NCI-H1105 (cell line): ENCODE measurements around the gene EPGN.

ENCODE experiments used
- DNase-seq: peaks from one replicate; lab custom pipeline; 2025; lab: John Stamatoyannopoulos, UW

Gene EPGN, protein sequence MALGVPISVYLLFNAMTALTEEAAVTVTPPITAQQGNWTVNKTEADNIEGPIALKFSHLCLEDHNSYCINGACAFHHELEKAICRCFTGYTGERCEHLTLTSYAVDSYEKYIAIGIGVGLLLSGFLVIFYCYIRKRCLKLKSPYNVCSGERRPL

DNA sequence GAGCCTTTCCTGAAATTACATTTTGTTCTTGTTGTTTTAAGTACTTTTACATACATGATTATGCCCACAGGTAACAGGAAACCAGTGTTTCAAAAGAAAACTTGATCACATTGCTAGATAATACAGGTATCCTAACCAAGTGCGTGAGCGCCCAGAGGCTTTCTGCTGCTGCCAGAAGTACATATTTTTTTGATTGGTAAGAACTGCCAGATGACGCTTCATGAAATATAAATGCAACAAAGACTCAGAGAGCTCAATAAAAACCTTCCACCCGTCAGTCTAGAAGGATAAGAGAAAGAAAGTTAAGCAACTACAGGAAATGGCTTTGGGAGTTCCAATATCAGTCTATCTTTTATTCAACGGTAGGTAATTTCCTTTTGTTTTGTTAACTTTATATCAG, at the start of gene EPGN:
Gene EPGN, plus strand, starts transcription at position 256 of the 400 bp plus-strand sequence. Its CDS starts 64 bp downstream, at position 320.
- no peak for DNase-seq

DNA sequence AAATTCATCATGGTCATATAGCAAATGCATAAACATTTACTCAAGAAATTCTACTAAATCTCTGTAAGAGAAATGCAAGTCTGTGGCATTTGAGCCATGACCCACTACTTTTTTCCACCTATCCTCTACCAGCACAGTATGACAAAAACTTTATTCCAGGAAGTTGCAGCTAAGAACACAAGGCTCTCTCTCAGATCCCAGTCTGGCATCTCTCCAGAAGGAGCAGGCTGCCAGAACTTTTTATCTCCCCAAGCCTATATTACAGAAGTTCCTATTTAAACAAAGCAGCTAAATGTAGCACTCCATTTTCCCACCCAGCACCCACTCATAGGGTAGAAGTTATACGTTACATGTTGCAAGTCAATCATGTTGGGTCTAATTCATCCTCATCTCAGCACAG, 49.3 kb upstream of the EPGN start:
- DNase-seq: no peak

DNA sequence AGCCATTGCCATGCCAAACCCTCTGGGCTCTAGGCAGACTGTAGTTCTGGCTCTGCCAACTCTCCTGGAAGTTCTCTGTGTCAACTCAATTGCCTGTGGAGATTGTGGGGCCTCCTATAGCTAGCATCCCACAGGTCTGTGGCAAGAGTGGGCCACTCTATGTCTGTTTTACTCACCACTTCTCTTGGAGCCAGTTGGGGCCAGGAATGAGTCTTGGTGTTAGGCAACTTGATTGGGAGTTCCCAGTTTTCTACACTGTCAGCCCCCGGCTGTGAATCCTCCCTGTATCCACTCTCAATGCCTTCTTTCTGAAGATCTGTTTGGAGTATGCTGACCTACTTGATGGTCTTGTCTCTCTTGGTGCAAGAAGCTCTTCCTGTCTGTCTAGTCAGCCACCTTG, 48.2 kb upstream of the EPGN start:
- DNase-seq: no peak

DNA sequence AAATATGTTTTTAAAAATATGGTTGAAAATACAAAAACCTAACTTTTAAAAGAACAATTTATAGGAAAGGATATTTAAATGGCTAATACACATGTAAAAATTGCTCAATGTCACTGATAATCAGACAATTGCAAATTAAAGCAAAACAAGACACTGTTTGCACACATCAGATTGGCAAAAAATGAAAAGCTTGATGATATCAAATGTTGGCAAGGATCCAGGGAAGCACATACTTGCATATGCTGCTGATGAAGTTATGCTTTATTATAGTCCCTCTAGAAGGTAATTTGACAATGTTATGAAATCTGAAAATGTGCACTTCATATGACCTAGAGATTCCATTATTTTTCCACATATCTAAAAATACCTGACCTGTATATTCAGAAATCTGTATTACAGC, 45.7 kb upstream of the EPGN start:
- no peak for DNase-seq

DNA sequence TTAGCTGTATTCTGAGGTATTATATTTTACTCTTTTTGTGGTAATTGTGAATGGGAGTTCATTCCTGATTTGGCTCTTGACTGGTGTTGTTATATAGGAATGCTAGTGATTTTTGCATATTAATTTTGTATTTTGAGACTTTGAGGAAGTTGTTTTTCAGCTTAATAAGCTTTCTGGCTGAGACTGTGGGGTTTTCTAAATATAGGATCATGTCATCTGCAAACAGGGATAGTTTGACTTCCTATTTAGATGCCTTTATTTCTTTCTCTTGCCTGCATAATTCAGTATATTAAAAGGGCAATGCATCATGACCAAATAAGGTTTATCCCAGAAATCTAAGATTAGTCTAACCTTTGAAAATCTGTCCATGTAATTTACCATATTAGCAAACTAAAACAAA, 44.7 kb upstream of the EPGN start:
- DNase-seq: no peak

DNA sequence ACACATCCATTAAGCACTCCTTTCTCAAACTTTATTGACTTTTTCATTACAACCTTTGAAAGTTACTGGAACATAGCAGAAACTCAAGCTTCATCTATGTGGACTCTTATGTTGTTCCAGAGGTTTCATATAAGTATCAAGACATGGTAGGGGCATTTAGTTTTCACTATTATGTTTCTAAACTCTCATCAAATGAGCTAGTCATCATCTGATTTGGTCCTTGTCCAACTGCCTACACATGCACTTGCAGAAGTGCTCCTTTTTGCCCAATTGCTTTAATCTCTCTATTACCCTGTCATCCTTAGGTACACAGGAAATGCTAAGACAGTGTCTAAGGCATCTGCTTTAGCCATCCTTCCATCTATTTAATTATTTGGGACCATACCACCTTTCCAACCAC, 42.2 kb upstream of the EPGN start:
- DNase-seq: no peak

DNA sequence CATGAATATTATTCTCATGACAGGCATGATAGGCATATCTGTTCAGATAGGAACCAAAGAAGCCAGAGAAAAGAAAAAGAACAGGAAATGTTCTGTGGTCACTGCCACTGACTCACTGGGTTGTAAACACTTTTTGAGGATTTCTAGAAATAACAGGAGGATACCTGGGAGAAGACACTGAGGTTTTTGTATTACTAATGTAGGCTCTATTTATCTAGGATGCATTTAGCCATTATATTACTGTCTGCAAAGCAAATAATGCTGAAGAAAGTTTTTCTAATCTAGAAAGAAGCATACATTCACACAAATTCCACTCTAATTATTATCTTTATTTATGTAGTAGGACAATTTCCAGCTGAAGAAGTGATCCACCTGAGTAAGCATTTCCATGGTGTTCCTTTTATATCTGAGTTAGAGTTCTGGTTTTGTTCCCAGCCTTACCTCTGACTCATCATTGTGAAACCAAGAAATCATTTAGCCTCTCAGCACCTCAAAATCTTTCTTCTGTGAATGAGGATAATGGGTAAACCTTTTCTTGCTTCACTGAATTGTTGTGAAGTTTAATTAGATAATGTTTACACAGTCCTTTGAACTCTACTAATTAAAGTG, 40.2 kb upstream of the EPGN start:
- no peak for DNase-seq

DNA sequence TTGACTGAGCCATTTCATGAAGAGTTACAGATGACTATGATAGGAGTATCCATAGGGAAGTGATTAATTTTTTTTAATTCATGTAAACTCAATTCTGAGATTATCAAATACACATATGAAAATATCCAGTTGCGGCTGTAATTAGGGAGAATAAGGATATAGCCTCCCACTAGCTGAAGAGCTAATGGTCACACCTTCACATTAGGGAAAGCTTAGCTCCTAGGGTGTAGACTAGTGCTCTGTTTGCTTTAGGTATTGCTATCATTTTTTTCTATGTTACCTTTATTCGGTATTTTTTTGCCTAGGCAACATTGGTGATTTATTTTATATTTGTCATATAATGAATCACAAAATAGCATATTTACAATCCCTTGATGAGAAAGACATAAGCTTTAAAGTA, 39.6 kb upstream of the EPGN start:
- no peak for DNase-seq

DNA sequence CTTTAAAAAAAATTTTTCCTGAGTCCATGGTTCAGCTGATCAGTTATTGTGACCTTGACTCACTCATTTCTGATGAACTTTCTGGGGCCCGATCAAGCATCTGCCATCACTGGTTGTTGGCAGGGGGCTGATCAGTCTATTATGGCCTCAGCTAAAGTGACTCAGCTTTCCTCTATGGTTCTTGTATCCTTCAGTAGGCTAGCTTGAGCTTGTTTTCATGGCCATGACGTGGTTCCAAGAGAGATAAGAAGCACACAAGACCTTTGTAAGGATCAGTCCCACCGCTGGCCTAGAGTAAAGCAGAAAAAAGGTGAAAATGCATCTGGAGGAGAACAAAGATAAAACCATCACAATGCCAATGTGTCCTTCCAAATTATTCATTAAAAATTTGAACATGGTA, 29.8 kb upstream of the EPGN start:
- DNase-seq: no peak

DNA sequence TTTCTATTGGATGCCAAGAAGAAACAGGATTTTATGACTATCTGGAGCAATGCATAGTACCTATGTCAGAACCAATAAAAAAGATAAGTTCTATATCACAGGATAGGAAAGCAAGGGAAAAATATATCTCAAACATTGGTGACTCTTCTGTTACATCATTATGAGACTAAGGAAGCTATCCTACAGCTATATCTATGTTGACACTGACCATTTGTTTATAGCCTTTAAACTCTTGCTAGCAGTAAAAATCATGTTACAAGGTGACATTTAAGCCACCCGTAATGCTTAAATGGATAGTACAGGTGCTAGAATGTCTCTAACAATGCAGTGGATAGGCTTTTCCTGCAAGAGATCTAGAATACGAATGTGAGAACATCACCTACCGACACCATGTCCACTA, 28.6 kb upstream of the EPGN start:
- DNase-seq: no peak

DNA sequence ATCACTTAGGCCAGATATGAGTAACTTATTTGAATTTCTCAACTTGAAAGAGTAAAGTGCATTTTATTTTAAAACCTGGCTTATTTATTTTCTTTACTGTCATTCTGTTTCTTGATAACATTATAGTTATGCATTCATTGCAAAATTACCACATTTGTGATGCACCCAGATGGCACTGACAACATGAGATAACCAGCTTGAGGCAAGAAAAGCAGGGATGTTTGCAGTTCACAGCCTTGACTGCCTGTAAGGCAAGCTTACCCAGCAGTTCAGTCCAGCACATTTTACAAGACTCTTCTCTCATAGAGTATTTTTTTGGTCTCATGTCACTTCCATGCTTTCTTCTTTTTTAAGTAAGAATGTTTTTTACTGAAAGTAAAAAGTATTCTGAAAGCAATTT, 25.3 kb upstream of the EPGN start:
- no peak for DNase-seq

DNA sequence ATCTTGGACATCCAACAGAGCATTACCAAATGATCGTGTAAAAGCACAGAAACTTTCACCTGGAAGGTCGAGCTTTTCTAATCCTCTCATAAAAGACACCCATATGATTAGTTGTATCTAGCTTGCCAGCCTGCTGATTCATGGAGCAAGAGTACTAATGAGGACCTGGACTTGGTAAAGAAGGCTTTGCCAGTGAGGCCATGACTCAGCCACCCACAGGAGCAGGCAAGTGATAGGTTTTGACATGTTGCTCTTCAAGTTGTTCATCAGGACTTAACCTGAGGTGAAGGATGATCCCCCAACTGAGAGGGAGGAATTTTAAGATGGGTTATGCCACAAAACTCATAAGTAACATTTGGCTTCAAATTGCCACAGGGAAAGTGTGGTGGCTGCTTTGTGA, 24.7 kb upstream of the EPGN start:
- DNase-seq: no peak

DNA sequence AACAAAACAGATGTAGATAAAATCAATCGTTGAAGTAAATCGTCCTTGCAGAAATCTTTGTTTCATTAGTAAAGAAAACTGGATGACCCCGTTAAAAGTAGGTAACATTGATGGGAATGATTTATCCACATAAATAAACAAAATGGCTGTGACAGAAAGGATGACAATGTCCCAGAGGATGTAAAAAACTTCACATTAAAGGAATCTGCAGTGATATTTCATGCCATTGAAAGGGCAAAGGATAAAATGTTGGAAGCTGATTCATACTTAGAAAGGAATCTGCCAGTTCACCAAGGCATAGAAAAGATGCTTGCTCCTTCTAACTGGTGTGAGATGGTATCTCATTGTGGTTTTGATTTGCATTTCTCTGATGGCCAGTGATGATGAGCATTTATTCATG, 24.2 kb upstream of the EPGN start:
- no peak for DNase-seq

DNA sequence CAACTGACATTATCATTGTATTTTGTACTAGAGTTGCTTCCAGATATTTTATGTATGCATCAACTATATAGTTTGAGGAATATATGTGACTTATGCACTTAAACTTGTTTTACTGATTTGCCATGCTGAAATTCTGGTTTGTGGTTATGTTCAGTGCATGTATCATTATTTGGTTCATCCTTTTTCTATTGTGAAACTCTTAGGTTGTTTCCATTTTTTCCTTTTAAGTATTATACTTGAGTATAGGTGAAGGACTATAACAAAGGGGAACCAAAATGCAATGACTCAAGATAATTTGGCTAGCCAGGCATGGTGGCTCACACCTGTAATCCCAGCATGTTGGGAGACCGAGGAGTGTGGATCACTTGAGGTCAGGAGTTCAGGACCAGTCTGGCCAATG, 21.1 kb upstream of the EPGN start:
- DNase-seq: no peak

DNA sequence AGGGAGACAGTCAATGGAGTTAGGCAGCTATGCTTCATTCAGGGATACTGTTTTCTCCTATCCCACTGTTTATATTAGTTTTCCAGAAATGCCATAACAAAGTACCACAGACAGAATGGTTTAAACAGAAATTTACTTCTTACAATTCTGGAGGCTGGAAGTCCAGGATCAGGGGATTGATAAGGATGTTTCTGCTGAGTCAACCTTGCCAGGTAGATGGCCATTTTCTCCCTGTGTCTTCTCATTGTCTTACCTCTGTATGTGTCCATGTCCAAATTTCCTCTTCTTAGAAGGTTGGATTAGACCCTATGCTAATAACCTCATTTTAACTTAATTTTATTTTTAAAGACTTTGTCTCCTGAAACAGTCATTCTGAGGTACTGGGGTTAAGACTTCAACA, 20.5 kb upstream of the EPGN start:
- no peak for DNase-seq

DNA sequence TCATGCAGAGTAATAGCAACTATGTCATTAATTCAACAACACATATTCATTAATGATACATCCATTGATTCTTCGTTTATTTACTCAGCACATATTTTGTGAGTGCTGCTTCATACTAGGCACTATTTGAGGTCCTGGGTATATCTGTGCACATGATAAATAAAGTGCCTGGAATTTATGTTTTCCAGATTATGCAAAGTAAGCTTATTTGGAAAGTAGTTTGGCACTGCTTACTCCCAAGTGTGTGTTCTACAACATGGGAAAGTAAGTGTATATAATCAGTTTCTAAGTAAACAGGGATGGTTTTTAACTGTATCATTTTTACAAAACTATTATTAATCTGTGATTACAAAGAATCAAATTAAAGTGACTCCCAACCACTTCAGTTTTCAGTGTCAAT, 16.8 kb upstream of the EPGN start:
- DNase-seq: no peak

DNA sequence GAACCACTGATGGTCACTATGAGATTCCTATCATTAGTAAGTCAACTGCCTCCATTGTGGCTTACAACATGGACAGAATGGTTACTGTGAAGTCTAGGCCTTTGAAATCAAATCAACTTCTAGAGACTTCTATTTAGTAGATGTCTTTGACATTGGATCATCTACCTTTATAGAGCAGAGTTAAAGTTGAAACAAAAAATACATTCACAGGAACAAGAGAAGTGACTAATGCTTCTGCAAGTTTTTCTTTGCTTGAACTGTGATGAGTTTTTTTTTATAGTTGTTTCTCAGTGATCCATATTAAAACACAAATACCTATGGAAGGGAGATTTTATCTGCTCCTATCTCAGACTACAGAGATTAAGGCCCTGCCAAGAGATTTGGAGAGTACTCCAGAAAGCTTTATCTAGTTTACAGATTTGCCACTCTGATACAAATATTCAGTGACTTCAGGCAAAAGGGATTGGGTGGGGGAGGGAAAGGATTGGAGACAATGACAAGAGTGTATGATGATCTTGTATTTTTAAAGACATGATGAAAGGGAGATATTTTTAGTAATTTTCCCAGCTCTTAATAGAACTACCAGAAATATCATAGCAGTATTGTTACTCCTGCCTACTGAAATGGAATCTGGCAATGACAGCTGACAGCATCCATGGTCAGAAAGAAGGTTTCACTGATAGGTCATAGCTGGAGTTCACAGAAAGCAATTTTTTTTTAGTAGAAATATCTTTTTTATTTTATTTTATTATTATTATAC, 16.0 kb upstream of the EPGN start:
- no peak for DNase-seq

DNA sequence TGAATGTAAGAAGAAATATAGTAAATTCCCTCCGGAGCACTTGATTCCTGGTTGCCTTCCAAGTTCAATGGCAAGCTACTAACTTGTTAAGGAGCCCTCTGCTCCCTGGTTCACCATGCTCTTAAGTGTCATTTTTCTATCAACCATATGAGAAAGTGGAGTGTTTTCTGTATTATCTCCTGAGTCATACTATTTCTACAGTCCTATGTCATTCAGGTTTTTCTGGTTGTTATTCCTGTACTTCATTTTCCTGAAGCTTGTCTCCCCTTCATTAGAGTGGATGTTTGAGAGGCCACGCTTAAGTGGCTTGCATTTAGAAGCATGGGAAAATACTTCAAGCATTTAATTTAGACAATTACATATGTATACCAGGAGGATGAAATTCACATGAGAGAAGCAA, 14.7 kb upstream of the EPGN start:
- no peak for DNase-seq

DNA sequence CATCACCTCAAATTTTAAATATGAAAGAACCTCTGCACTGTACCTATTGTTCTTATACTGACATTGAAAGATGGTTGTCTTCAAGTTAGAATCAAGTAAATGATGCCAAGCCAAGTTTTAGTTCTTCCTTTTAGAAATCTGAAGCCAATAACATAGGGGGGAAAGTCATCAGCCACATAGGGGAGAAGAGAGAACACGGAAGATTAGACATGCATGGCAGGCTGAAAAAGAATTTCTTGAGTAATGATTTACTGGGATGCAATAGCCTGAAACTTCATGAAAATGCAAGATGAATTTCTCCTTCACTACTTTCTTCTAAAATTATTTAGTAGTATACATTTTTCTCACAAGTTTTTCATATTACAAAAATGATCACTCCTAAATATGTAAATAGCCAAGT, 13.6 kb upstream of the EPGN start:
- no peak for DNase-seq

DNA sequence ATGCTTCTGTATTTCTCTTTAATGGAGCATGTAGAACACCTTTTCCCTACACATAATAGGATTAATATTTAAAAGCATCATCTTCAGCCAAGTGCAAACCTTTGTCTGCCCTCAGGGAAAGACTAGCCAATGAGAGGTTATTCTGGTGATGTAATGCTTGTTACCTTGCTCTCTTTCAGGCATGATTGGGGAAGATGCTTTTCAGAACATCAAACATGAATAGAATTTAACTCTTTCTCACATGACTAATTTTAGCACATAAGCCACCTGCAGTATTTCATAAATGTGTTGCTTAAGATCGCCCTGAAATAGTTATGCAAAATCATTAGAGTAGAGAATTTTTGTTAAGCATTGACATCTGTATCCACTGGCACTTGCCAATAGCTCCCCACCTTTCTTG, 10.7 kb upstream of the EPGN start:
- no peak for DNase-seq

DNA sequence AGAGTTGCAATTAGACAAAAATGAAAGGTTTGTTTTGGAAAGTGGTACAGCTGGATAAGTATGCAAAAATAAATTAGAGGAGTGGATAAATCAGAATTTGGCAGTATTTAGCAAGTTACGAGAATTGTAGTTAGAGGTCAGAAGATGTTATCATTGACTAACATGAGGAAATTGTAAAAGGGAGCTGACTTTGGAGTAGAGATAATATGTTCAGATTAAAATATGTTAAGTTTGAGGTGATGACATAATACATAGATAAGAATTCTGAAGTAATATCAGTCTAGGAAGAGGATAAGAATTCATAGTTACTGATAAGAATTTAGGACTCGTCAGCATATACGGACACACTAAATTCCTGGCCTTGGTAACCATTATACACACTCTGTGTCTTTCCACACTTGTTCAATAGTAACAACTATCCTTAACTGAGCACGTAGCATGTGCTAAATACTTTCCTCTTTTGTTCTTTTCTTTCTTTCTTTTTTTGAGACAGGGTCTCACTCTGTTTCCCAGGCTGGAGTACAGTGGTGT, 4.1 kb upstream of the EPGN start:
- no peak for DNase-seq

DNA sequence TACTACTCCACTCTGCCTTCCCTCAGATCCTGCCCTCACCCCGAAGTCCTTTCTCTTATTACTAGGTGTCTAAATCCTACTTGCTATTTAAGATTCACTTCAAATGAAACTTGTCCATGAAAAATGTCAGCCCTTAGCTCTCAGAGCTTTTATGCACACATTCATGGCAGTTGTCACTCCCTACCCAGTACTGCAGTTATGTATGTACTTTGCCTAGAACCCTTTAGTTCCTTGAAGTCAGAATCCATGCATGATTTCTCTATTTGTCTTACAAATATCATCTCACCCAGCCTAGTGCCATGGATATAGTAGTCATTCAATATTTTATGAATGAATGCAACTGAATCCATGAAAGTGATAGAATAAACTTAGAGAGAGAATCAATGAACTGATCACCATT, 3.3 kb upstream of the EPGN start:
- no peak for DNase-seq

DNA sequence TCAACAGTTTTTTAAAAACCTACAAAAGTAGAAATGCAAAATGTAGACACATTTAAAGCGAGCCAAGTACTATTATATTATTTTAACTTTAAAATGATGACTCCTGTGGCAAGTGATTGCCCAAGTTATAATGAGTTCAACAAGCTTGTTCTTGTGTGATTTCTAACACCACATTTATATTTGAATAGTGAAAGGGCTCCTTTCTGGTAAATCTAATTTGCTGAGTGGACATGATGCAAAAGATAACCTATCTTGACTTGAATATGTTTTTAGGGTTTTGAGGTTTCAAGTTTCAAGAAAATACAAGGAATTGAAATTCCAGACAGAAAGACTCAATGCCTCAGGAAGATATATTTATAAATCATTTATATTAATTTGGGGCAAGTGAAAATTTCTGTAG, 1.1 kb upstream of the EPGN start:
- DNase-seq: no peak

DNA sequence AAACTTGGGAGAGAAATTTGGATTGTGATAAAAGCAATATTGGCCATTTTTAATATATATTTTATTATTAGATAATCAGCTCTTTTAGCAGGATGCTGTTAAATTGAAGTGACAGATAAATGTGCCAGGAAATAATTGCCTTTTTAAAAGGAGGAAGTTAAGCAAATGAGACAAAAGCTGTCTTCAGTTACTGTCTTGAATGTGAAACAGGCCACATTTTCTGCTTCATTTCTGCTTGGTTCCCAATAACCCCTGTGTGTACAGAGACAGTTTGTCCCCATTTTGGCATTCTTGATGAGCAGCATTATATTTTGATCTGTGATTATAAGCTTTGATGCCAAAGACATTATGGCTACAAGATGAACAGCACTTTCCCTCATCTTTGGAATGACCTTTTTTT, 953 bp downstream of the EPGN start:
- no peak for DNase-seq
